ENCODE data around the gene ERBB2. TPM values are rescaled to one million over a fixed set of nuclear protein-coding genes. Genes with fewer than 3 reads are reported as not detected.
"Not testable (repeated sequence)": the region's sequence is repeated elsewhere in the genome, so short reads cannot be mapped to it uniquely, and the experiment has no call there.

The ERBB2 gene
- total and polyA plus RNA-seq, 2 experiments from 2014 or later, result 46.2 to 196 TPM

GRCh38 chr17:39763051-39763820 is 63.4 kb downstream of the ERBB2 start (continued):
- TF ChIP-seq ZNF462 (CRISPR knock-in tag; IDR thresholded peaks at IDR 0.05) (no peak), CREB1 (CRISPR knock-in tag; IDR thresholded peaks at IDR 0.05; ENCODE audit: low read depth) (no peak)

GRCh38 chr17:39764171-39764570 is 64.3 kb downstream of the ERBB2 start:
- ATAC-seq; H3K27ac ChIP-seq (ENCODE audit: low read depth); H3F3A ChIP-seq (replicated peaks; ENCODE audit: low read depth); H3K4me3 ChIP-seq; H3K36me3 Mint-ChIP-seq (ENCODE audit: low read depth); H3K36me3 ChIP-seq (ENCODE audit: insufficient read depth); H3K4me1 Mint-ChIP-seq; H3K27me3 ChIP-seq (ENCODE audit: insufficient read depth); H3K4me1 ChIP-seq (ENCODE audit: insufficient read depth); H3K27ac Mint-ChIP-seq; DNase-seq (ENCODE audit: low spot score); H3K4me3 Mint-ChIP-seq; H2AFZ ChIP-seq; H3K79me2 ChIP-seq (replicated peaks; ENCODE audit: insufficient read depth); H4K20me1 ChIP-seq (replicated peaks; ENCODE audit: insufficient read depth); H3K9me2 ChIP-seq (ENCODE audit: insufficient read depth); H3K27me3 Mint-ChIP-seq (ENCODE audit: insufficient read depth, low read depth, poor library complexity); H3K9me3 Mint-ChIP-seq; H3K4me2 ChIP-seq: not testable (repeated sequence)

GRCh38 chr17:39765175-39765574 is 65.3 kb downstream of the ERBB2 start:
- Histone ChIP-seq H3K27me3 (ENCODE audit: insufficient read depth) (no peaks in the 10 kb centered on the region), H3K36me3 (ENCODE audit: insufficient read depth) (no peaks in the 10 kb centered on the region), H2AFZ (no peak overlapping the region), H3F3A (replicated peaks; ENCODE audit: low read depth) (no peaks in the 10 kb centered on the region), H3K79me2 (replicated peaks; ENCODE audit: insufficient read depth) (no peaks in the 10 kb centered on the region), H4K20me1 (replicated peaks; ENCODE audit: insufficient read depth) (no peaks in the 10 kb centered on the region; the same call in 1 of the 2 replicates), H3K4me3 (no peak overlapping the region), H3K4me2 (no peak overlapping the region), H3K9me2 (ENCODE audit: insufficient read depth) (no peaks in the 10 kb centered on the region), H3K27ac (ENCODE audit: low read depth) (no peak overlapping the region), H3K4me1 (ENCODE audit: insufficient read depth) (no peaks in the 10 kb centered on the region)
- peaks cover 5% of the 10 kb centered on the region for H3K27me3 Mint-ChIP-seq (ENCODE audit: insufficient read depth, low read depth, poor library complexity)
- no peaks in the 10 kb centered on the region for H3K36me3 Mint-ChIP-seq (ENCODE audit: low read depth)
- H3K4me1 Mint-ChIP-seq, result peaks cover 3% of the 10 kb centered on the region; the same call in 1 of the 3 replicates
- DNase-seq (ENCODE audit: low spot score) (no peak), ATAC-seq (no peak)
- no peaks in the 10 kb centered on the region for H3K9me3 Mint-ChIP-seq
- H3K27ac Mint-ChIP-seq, result no peak overlapping the region
- H3K4me3 Mint-ChIP-seq, result no peak overlapping the region
- TF ChIP-seq ETS1 (IDR thresholded peaks at IDR 0.05), result no peak
- no peak for TF ChIP-seq EZH2 (IDR thresholded peaks at IDR 0.05; ENCODE audit: low read depth, unreplicated experiment)
- TF ChIP-seq REST (IDR thresholded peaks at IDR 0.05; ENCODE audit: unreplicated experiment), result no peak
- TF ChIP-seq NANOG (IDR thresholded peaks at IDR 0.05; ENCODE audit: borderline replicate concordance), result no peak
- no peak for TF ChIP-seq ZNF114 (CRISPR knock-in tag; IDR thresholded peaks at IDR 0.05)

All from GM23338 (cell line).